Stimulated activated CD8-positive, alpha-beta memory T cell treated with anti-CD3 and anti-CD28 coated beads, Interleukin-2, amount 100 ng/mL, for 1 hour (primary cell): ENCODE results near the gene KRTAP5-1.
"Not testable (repeated sequence)": the region's sequence is repeated elsewhere in the genome, so short reads cannot be mapped to it uniquely, and the experiment has no call there.

Experiments used
- DNase-seq, 2 donors: peaks; one replicate each; pipeline ENCODE4 v3.0.0-alpha.2; 2020; ENCODE audit warnings: low read depth in 2 of 2

KRTAP5-1 gene

GRCh38 chr11:1584661-1585370 is at the start of gene KRTAP5-1:
KRTAP5-1 (minus strand) TSS chr11:1585283; CDS start chr11:1585249, 34 bp downstream.
- not testable (repeated sequence) for DNase-seq

GRCh38 chr11:1633864-1634263 is 48.8 kb upstream of the KRTAP5-1 start:
- DNase-seq, result no peak

- DNase-seq, result no peak
Observed at GRCh38 chr11:1632053-1632714, 47.1 kb upstream of the KRTAP5-1 start.

- no peak for DNase-seq
Observed at GRCh38 chr11:1631066-1631568, 46.0 kb upstream of the KRTAP5-1 start.

GRCh38 chr11:1630271-1630670 is 45.2 kb upstream of the KRTAP5-1 start:
- no peak for DNase-seq

- DNase-seq, result no peak
Observed at GRCh38 chr11:1629326-1630185, 44.5 kb upstream of the KRTAP5-1 start, which contains the start of gene KRTAP5-5. KRTAP5-5 (plus strand) TSS chr11:1629775; CDS start chr11:1629841, 66 bp downstream.

- peak; percentile 14 to 40 for DNase-seq
Observed at GRCh38 chr11:1628506-1629325, 43.6 kb upstream of the KRTAP5-1 start.

- DNase-seq, result no peak
Observed at GRCh38 chr11:1625541-1625940, 40.5 kb upstream of the KRTAP5-1 start.

- no peak for DNase-seq
Observed at GRCh38 chr11:1624621-1625020, 39.5 kb upstream of the KRTAP5-1 start.

- DNase-seq, result no peak
Observed at GRCh38 chr11:1623716-1624115, 38.6 kb upstream of the KRTAP5-1 start.

GRCh38 chr11:1622086-1622485 is 37.0 kb upstream of the KRTAP5-1 start, which contains the start of gene KRTAP5-4:
KRTAP5-4 (minus strand) TSS chr11:1622138; CDS start chr11:1622093, 45 bp downstream.
- DNase-seq, result no peak

GRCh38 chr11:1619449-1619848 is 34.4 kb upstream of the KRTAP5-1 start:
- DNase-seq, result no peak

GRCh38 chr11:1618231-1618630 is 33.1 kb upstream of the KRTAP5-1 start:
- DNase-seq, result no peak

- no peak for DNase-seq
Observed at GRCh38 chr11:1608363-1608762, 23.3 kb upstream of the KRTAP5-1 start, which contains the start of gene KRTAP5-3. KRTAP5-3 (minus strand) TSS chr11:1608463; CDS start chr11:1608385, 78 bp downstream.

- DNase-seq, result not testable (repeated sequence)
Observed at GRCh38 chr11:1607901-1608300, 22.8 kb upstream of the KRTAP5-1 start.

GRCh38 chr11:1607156-1607845 is 22.2 kb upstream of the KRTAP5-1 start:
- DNase-seq, result not testable (repeated sequence)

GRCh38 chr11:1605923-1606322 is 20.8 kb upstream of the KRTAP5-1 start:
- not testable (repeated sequence) for DNase-seq

GRCh38 chr11:1604711-1605110 is 19.6 kb upstream of the KRTAP5-1 start:
- DNase-seq, result no peak

GRCh38 chr11:1604181-1604580 is 19.1 kb upstream of the KRTAP5-1 start:
- no peak for DNase-seq

GRCh38 chr11:1603629-1604028 is 18.5 kb upstream of the KRTAP5-1 start:
- DNase-seq, result no peak
